GM21381 (cell line): ENCODE measurements around the gene ZNF182.
"Not testable (repeated sequence)": the region's sequence is repeated elsewhere in the genome, so short reads cannot be mapped to it uniquely, and the experiment has no call there.

Experiments
- ATAC-seq: cut with Tn5 transposase; IDR thresholded peaks from one replicate; pipeline ENCODE4 v1.9.1; 2021; ENCODE audit warnings: mild to moderate bottlenecking, moderate library complexity; ENCODE audit not compliant: unreplicated experiment

Gene ZNF182

DNA sequence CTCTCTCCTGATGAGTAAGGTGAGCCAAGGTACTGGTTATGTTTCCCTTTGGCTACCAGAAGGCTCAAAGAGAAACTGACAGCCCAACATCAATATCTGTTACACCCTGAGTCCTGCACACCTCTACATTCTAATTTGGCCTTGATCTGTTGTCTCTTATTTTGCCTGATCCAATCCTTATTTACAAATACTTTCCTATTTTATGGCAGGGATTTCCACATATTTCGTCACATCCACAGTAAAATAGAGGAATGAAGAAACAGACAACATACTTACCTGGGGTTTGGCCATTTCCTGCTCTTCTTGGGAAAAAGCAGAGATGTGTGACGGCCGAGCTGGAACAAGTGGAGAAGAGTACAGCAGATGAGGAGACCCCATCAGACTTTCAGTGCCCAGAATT, 1.5 kb downstream of the ZNF182 start:
- ATAC-seq: no peak

- no peak for ATAC-seq
Observed at GRCh38 chrX:48001260-48001659, 2.5 kb downstream of the ZNF182 start.

- ATAC-seq: no peak
Observed at GRCh38 chrX:47992669-47993068, 11.1 kb downstream of the ZNF182 start.

- ATAC-seq: no peak
Observed at GRCh38 chrX:47992095-47992380, 11.8 kb downstream of the ZNF182 start.

DNA sequence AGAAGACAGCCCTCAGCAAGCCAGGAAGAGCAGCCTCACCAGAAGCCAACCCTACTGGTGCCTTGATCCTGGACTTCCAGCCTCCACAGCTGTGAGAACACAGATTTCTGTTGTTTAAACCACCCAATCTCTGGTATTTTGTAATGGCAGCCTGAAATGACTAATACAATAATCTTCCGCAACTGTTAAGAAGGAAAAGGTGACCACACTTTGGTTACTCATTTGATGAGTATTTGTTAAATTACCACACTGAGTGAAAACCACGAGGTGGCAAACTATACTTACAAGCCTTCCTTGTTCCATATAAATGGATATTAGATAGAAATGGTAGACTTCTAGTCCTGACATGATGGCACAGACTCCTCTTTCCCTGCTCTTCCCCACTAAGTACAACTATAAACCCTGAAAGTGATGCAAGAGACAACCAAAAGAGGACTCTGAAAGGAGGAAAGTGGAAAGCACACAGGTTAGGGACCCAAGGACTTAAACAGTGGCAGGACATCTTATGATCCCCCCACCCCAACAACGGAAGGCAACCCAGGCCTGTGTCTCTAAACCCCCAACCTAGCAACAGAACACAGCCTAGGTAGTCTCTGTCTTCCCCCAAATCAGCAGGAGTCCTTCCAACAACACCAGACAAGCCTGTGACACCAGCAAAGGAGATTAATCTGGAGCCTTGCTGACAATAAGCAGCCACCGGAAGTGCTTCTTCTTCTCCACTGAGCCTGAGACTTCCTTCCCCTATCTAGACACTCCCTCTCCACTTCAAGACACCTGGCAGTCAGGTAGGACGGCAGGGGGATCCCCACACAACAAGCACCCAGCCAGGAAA, 12.3 kb downstream of the ZNF182 start:
- no peak for ATAC-seq

DNA sequence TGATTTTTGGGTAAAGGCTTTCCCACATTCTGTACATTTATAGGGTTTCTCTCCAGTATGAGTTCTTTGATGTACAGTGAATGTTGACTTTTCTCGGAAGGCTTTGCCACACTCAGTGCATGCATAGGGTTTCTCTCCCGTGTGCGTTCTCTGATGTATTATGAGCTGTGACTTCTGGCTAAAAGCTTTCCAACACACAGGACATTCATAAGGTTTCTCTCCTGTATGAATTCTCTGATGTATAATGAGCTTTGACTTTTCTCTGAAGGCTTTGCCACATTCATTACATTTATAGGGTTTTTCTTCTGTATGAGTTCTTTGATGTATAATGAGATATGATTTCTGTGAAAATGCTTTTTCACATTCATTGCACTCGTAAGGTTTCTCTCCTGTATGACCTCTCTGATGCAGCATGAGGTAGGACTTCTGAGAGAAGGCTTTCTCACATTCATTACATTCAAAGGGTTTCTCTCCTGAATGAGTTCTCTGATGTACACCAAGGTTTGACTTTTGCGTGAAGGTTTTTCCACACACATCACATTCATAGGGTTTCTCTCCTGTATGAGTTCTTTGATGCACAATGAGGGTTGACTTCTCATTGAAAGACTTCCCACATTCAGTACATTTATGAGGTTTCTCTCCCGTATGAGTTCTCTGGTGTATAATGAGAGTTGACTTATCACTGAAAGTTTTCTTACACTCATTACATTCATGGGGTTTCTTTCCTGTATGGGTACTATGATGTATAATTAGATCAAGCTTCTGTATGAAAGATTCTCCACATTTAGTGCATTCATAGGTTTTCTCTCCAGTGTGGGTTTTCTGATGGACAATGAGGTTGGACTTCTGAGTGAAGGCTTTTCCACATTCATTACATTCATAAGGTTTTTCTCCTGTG, 27.3 kb downstream of the ZNF182 start:
- ATAC-seq: no peak

DNA sequence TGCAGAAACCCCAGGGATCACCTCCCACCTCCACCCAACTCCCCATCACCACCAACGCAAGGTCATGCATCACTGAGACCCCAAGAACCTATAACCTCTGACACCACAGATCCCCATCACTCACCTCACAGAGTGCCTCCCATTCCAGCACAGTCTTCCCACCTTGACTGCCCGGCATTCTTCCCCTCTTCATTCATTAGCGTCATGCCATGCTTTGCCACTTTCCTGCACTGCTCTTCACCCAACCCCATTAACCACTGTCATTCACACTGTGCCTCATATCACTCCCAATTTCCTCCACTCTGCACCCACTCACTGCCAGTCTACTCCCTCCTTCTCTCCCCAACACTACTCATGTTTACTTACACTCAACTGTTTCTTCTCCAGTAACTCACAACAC, 30.6 kb downstream of the ZNF182 start:
- no peak for ATAC-seq

GRCh38 chrX:47965526-47965925, 38.3 kb downstream of the ZNF182 start:
- ATAC-seq: not testable (repeated sequence)

DNA sequence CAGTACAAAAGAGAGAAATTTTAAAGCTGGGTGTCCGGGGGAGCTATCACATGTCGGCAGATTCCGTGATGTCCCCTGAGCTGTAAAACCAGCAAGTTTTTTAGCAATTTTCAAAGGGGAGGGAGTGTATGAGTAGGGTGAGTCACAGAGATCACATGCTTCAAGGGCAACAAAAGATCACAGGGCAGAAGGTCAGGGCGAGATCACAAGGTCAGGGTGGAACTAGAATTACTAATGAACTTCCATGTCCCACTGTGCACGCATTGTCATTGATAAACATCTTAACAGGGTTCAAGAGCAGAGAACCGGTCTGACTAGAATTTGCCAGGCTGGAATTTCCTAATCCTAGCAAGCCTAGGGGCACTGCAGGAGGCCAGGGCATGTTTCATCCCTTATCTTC, 42.0 kb downstream of the ZNF182 start:
- not testable (repeated sequence) for ATAC-seq

- no peak for ATAC-seq
Observed at GRCh38 chrX:47960406-47960805, 43.4 kb downstream of the ZNF182 start.

DNA sequence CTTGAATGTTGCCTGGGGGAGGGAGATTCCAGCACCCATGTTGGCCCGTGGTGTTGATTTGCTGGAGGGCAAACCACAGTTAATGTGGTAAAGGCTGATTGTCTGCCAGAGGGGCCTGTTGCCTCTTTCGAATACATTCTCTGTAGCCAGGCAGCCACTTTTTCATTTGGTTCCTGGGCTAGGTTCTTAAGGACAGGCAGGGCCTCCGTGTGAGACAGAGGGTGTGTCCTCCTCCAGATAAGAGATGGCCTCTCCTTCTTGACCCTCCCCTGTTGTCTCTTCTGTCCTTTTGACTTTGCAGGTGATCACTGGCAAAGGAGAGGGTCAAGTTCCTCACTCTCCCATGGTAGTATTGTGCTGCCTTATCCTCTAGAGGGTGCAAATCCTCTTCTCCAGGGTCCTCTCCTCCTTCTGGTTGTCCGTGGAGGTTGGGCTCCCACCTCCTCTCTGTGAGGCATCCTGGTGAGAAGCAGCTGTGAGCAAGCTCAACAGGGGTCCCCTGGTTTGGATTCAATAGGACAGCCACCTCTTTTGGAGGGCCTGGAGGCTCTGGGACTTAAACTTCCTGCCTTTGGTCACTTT, 44.9 kb downstream of the ZNF182 start:
- no peak for ATAC-seq

- not testable (repeated sequence) for ATAC-seq
Observed at GRCh38 chrX:47958206-47958605, 45.6 kb downstream of the ZNF182 start.

- ATAC-seq: no peak
Observed at GRCh38 chrX:47956016-47956415, 47.8 kb downstream of the ZNF182 start.

- not testable (repeated sequence) for ATAC-seq
Observed at GRCh38 chrX:47955295-47955694, 48.5 kb downstream of the ZNF182 start.

- ATAC-seq: no peak
Observed at GRCh38 chrX:47941423-47941822, 62.4 kb downstream of the ZNF182 start.

- no peak for ATAC-seq
Observed at GRCh38 chrX:47940448-47940847, 63.3 kb downstream of the ZNF182 start.

DNA sequence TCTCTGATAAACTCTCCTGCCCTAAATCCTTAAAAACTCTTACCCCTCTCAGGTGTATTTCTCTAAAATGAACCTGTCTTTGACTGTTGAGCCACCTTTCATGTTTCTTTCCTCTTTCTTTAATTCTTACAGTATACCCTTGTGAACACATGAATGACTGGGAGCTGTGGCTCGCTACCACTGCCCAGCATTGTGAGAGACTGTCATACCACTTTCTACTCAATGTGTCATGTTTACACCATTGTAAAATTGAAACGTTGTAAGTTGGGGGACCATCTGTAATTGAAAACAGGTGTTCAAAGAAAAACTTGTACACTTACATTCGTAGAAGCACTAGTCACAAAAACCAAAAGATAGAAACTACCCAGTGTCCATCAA, 66.9 kb downstream of the ZNF182 start:
- no peak for ATAC-seq

DNA sequence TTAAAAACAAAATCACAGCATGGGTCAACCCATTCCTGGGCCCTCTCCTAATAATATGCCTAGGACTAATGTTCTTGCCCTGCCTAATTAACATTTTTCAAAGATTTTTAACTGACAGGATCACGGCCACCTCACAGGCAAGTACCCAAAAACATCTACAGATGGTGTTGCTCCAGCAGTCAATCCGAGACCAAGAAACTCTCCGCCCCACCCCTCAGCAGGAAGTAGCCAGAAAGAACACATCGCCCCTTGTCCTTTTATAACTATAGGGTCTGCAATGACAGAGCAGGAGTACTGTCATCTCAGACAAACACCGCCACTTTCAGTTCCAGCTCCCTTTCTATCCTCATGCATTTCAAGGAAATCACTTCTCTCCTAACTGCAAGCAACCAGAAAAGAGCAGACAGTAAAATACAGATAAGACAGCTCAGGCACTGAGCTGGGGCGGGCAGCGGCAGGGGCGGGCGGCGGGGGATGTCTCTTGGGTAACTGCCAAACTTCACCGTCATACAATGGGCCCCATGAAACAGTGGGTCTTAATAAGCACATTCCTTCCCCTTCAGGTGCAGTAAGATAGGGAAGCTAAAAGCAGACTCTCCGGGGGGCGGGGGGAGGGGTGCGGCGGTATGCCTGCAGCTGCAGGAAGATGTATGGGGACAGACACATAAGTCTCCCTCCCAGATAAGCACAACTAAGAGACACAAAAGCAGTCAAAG, 67.4 kb downstream of the ZNF182 start:
- no peak for ATAC-seq

- ATAC-seq: no peak
Observed at GRCh38 chrX:47933946-47934345, 69.8 kb downstream of the ZNF182 start.

DNA sequence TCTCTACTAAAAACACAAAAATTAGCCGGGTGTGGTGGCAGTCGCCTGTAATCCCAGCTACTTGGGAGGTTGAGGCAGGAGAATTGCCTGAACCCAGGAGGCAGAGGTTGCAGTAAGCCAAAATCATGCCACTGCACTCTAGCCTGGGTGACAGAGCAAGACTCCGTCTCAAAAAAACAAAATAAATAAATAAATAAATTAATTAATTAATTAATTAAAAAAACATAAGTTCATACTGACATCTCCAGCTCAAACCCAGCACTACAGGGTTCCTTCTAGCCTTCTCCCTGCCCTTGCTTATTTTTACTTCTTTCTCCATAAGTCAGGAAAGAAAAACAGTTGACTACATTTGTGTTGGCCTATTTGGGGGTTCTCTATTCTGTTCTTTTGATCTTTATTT, 71.8 kb downstream of the ZNF182 start:
- ATAC-seq: not testable (repeated sequence)

GRCh38 chrX:47927212-47927611, 76.6 kb downstream of the ZNF182 start:
- ATAC-seq: no peak
